ENCODE results near the gene SLC22A1. TPM values are rescaled to one million over a fixed set of nuclear protein-coding genes. Genes with fewer than 3 reads are reported as not detected.

The SLC22A1 gene
- total and polyA plus RNA-seq, 2 experiments from 2014 or later: 0.10 to 0.65 TPM

- TF ChIP-seq, protein P1, sequence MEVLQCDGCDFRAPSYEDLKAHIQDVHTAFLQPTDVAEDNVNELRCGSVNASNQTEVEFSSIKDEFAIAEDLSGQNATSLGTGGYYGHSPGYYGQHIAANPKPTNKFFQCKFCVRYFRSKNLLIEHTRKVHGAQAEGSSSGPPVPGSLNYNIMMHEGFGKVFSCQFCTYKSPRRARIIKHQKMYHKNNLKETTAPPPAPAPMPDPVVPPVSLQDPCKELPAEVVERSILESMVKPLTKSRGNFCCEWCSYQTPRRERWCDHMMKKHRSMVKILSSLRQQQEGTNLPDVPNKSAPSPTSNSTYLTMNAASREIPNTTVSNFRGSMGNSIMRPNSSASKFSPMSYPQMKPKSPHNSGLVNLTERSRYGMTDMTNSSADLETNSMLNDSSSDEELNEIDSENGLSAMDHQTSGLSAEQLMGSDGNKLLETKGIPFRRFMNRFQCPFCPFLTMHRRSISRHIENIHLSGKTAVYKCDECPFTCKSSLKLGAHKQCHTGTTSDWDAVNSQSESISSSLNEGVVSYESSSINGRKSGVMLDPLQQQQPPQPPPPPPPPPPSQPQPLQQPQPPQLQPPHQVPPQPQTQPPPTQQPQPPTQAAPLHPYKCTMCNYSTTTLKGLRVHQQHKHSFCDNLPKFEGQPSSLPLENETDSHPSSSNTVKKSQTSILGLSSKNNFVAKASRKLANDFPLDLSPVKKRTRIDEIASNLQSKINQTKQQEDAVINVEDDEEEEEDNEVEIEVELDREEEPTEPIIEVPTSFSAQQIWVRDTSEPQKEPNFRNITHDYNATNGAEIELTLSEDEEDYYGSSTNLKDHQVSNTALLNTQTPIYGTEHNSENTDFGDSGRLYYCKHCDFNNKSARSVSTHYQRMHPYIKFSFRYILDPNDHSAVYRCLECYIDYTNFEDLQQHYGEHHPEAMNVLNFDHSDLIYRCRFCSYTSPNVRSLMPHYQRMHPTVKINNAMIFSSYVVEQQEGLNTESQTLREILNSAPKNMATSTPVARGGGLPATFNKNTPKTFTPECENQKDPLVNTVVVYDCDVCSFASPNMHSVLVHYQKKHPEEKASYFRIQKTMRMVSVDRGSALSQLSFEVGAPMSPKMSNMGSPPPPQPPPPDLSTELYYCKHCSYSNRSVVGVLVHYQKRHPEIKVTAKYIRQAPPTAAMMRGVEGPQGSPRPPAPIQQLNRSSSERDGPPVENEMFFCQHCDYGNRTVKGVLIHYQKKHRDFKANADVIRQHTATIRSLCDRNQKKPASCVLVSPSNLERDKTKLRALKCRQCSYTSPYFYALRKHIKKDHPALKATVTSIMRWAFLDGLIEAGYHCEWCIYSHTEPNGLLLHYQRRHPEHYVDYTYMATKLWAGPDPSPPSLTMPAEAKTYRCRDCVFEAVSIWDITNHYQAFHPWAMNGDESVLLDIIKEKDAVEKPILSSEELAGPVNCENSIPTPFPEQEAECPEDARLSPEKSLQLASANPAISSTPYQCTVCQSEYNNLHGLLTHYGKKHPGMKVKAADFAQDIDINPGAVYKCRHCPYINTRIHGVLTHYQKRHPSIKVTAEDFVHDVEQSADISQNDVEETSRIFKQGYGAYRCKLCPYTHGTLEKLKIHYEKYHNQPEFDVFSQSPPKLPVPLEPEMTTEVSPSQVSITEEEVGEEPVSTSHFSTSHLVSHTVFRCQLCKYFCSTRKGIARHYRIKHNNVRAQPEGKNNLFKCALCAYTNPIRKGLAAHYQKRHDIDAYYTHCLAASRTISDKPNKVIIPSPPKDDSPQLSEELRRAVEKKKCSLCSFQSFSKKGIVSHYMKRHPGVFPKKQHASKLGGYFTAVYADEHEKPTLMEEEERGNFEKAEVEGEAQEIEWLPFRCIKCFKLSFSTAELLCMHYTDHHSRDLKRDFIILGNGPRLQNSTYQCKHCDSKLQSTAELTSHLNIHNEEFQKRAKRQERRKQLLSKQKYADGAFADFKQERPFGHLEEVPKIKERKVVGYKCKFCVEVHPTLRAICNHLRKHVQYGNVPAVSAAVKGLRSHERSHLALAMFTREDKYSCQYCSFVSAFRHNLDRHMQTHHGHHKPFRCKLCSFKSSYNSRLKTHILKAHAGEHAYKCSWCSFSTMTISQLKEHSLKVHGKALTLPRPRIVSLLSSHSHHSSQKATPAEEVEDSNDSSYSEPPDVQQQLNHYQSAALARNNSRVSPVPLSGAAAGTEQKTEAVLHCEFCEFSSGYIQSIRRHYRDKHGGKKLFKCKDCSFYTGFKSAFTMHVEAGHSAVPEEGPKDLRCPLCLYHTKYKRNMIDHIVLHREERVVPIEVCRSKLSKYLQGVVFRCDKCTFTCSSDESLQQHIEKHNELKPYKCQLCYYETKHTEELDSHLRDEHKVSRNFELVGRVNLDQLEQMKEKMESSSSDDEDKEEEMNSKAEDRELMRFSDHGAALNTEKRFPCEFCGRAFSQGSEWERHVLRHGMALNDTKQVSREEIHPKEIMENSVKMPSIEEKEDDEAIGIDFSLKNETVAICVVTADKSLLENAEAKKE (CRISPR knock-in tag; IDR thresholded peaks at IDR 0.05): no peak
These were observed 42.0 kb upstream of the SLC22A1 start (continued) for GRCh38 chr6:160079686-160080043.

GRCh38 chr6:160080097-160080496 is 41.5 kb upstream of the SLC22A1 start:
- Histone ChIP-seq H3K4me3 (no peak overlapping the region), H3K27ac (ENCODE audit: low read depth) (no peak overlapping the region), H3K36me3 (ENCODE audit: insufficient read depth) (peaks cover 35% of the 10 kb centered on the region), H3K9me2 (ENCODE audit: insufficient read depth) (no peaks in the 10 kb centered on the region), H3K4me1 (ENCODE audit: insufficient read depth) (no peaks in the 10 kb centered on the region), H3K27me3 (ENCODE audit: insufficient read depth) (no peaks in the 10 kb centered on the region), H4K20me1 (replicated peaks; ENCODE audit: insufficient read depth) (no peaks in the 10 kb centered on the region; the same call in 1 of the 2 replicates), H3K4me2 (no peak overlapping the region), H3K79me2 (replicated peaks; ENCODE audit: insufficient read depth) (no peaks in the 10 kb centered on the region), H3F3A (replicated peaks; ENCODE audit: low read depth) (no peaks in the 10 kb centered on the region), H2AFZ (no peak overlapping the region)
- no peak overlapping the region for H3K4me3 Mint-ChIP-seq
- peaks cover 11% of the 10 kb centered on the region for H3K9me3 Mint-ChIP-seq
- peaks cover 3% of the 10 kb centered on the region; the same call in 2 of the 3 replicates for H3K4me1 Mint-ChIP-seq
- ATAC-seq (no peak), DNase-seq (ENCODE audit: low spot score) (no peak)
- H3K27me3 Mint-ChIP-seq (ENCODE audit: insufficient read depth, low read depth, poor library complexity): peaks cover 13% of the 10 kb centered on the region
- H3K36me3 Mint-ChIP-seq (ENCODE audit: low read depth): peaks cover 92% of the 10 kb centered on the region
- H3K27ac Mint-ChIP-seq: no peak overlapping the region
- TF ChIP-seq CREB1 (CRISPR knock-in tag; IDR thresholded peaks at IDR 0.05; ENCODE audit: low read depth): no peak
- TF ChIP-seq, protein P1 (CRISPR knock-in tag; IDR thresholded peaks at IDR 0.05): no peak
- no peak for TF ChIP-seq JUNB (IDR thresholded peaks at IDR 0.05; ENCODE audit: unreplicated experiment)
- no peak for TF ChIP-seq NANOG (IDR thresholded peaks at IDR 0.05; ENCODE audit: borderline replicate concordance)
- TF ChIP-seq, protein P2, sequence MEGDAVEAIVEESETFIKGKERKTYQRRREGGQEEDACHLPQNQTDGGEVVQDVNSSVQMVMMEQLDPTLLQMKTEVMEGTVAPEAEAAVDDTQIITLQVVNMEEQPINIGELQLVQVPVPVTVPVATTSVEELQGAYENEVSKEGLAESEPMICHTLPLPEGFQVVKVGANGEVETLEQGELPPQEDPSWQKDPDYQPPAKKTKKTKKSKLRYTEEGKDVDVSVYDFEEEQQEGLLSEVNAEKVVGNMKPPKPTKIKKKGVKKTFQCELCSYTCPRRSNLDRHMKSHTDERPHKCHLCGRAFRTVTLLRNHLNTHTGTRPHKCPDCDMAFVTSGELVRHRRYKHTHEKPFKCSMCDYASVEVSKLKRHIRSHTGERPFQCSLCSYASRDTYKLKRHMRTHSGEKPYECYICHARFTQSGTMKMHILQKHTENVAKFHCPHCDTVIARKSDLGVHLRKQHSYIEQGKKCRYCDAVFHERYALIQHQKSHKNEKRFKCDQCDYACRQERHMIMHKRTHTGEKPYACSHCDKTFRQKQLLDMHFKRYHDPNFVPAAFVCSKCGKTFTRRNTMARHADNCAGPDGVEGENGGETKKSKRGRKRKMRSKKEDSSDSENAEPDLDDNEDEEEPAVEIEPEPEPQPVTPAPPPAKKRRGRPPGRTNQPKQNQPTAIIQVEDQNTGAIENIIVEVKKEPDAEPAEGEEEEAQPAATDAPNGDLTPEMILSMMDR (conservative IDR thresholded peaks at IDR 0.05; ENCODE audit: low read depth in 2 of 2): no peak
- TF ChIP-seq ZNF331 (CRISPR knock-in tag; IDR thresholded peaks at IDR 0.05; ENCODE audit: low read depth): no peak
- TF ChIP-seq EZH2phosphoT487 (IDR thresholded peaks at IDR 0.05; ENCODE audit: unreplicated experiment): no peak
- TF ChIP-seq POLR2AphosphoS5 (IDR thresholded peaks at IDR 0.05; ENCODE audit: low read depth): no peak

All from GM23338 (cell line).